Measurements from ENCODE around the gene FLT1.

Gene FLT1

DNA sequence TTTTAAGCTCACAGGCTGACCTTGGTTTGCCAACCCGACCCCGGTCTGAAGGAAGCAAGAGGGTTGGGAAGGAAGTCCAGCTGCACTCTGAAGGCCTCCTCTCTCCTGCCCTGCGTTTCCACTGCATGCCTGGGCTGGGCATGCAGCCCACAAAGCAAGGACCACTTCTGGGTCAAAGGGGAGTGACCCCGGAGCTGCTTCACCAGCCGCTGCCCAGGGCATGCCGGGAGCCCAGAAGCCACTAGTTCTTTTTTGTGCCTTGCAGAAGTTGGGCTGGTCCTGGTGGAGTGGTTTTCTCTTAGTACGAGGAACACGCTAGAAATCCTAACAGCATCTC, 166.7 kb downstream of the FLT1 start:
- no peak for TF ChIP-seq FOXP2 (optimal IDR thresholded peaks at IDR 0.05; ENCODE audit: borderline replicate concordance, extremely low read depth, extremely low read length, insufficient read depth)
- TF ChIP-seq SIN3A (IDR thresholded peaks at IDR 0.05; ENCODE audit: borderline replicate concordance, insufficient read depth, low read length) = no peak
- TF ChIP-seq POLR2AphosphoS5 (IDR thresholded peaks at IDR 0.05; ENCODE audit: low read depth, low read length) = no peak
- TF ChIP-seq TAF1 (IDR thresholded peaks at IDR 0.05; ENCODE audit: borderline replicate concordance, insufficient read depth, low read length) = no peak
- TF ChIP-seq, protein P1, sequence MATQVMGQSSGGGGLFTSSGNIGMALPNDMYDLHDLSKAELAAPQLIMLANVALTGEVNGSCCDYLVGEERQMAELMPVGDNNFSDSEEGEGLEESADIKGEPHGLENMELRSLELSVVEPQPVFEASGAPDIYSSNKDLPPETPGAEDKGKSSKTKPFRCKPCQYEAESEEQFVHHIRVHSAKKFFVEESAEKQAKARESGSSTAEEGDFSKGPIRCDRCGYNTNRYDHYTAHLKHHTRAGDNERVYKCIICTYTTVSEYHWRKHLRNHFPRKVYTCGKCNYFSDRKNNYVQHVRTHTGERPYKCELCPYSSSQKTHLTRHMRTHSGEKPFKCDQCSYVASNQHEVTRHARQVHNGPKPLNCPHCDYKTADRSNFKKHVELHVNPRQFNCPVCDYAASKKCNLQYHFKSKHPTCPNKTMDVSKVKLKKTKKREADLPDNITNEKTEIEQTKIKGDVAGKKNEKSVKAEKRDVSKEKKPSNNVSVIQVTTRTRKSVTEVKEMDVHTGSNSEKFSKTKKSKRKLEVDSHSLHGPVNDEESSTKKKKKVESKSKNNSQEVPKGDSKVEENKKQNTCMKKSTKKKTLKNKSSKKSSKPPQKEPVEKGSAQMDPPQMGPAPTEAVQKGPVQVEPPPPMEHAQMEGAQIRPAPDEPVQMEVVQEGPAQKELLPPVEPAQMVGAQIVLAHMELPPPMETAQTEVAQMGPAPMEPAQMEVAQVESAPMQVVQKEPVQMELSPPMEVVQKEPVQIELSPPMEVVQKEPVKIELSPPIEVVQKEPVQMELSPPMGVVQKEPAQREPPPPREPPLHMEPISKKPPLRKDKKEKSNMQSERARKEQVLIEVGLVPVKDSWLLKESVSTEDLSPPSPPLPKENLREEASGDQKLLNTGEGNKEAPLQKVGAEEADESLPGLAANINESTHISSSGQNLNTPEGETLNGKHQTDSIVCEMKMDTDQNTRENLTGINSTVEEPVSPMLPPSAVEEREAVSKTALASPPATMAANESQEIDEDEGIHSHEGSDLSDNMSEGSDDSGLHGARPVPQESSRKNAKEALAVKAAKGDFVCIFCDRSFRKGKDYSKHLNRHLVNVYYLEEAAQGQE (IDR thresholded peaks at IDR 0.05; ENCODE audit: insufficient read depth in 1 of 2, low read depth in 2 of 2, low read length in 2 of 2) = no peak

DNA sequence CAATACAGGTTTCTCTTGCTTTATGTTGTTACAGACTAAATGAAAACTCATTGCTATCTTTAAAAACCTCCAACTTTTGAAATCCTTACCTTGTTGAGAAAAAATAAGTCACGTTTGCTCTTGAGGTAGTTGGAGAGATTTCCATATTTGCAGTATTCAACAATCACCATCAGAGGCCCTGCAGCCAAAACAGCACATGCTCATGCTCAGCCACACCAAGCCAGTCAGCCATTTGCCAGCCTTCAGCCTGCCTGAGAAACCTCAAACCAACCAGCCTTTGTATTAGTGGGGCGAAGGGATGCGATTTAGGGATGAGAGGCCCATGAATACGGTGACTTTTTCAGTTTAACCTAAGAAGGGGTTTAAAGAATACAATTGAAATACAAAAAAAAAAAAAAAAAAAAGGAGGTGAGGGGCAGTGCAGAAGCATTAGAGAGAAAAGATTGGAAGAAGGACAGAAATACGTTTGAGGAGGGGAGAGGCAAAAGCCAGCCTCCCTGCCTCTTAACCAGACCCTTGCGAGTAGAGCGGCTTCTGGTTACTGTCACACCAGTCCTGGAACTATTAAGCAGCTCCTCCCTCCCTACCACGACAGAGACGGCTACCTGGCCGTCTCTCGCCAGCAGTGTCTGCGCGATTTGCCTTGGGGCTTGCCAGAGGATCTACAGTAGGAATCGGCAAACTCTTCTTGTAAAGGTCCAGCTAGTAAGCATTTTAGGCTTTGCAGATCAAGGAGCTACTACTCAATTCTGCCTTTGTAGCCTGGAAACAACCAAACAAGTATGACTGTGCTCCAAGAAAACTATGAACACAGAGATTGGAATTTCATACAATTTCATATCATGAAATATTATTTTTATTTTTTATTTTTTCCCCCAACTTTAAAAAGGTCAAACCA, 167.3 kb downstream of the FLT1 start:
- TF ChIP-seq FOXP2 (optimal IDR thresholded peaks at IDR 0.05; ENCODE audit: borderline replicate concordance, extremely low read depth, extremely low read length, insufficient read depth) (no peak), SIN3A (IDR thresholded peaks at IDR 0.05; ENCODE audit: borderline replicate concordance, insufficient read depth, low read length) (no peak), POLR2AphosphoS5 (IDR thresholded peaks at IDR 0.05; ENCODE audit: low read depth, low read length) (no peak), TAF1 (IDR thresholded peaks at IDR 0.05; ENCODE audit: borderline replicate concordance, insufficient read depth, low read length) (no peak)
- TF ChIP-seq, protein P1 (IDR thresholded peaks at IDR 0.05; ENCODE audit: insufficient read depth in 1 of 2, low read depth in 2 of 2, low read length in 2 of 2) = no peak

DNA sequence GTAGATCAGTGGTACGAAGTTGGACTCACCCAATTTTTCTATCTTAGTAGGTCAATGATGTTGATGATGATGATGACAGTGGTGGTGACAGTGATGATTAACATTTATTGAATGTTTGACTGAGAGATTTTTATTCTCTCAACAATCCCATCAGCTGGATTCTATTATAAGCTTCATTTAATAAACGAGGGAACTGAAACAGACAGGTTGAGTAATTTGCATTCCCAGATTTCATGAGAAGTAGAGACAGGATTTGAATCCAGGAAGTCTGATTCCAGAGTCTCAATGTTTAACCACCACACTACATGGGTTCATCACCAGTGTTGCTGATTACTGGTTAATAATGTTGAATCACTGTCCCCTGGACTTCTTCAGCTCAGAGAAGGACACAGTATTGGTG, 168.9 kb downstream of the FLT1 start:
- no peak for TF ChIP-seq POLR2AphosphoS5 (IDR thresholded peaks at IDR 0.05; ENCODE audit: low read depth, low read length)
- no peak for TF ChIP-seq TAF1 (IDR thresholded peaks at IDR 0.05; ENCODE audit: borderline replicate concordance, insufficient read depth, low read length)
- TF ChIP-seq, protein P1 (IDR thresholded peaks at IDR 0.05; ENCODE audit: insufficient read depth in 1 of 2, low read depth in 2 of 2, low read length in 2 of 2) = no peak
- TF ChIP-seq SIN3A (IDR thresholded peaks at IDR 0.05; ENCODE audit: borderline replicate concordance, insufficient read depth, low read length) = no peak
- TF ChIP-seq FOXP2 (optimal IDR thresholded peaks at IDR 0.05; ENCODE audit: borderline replicate concordance, extremely low read depth, extremely low read length, insufficient read depth) = no peak

DNA sequence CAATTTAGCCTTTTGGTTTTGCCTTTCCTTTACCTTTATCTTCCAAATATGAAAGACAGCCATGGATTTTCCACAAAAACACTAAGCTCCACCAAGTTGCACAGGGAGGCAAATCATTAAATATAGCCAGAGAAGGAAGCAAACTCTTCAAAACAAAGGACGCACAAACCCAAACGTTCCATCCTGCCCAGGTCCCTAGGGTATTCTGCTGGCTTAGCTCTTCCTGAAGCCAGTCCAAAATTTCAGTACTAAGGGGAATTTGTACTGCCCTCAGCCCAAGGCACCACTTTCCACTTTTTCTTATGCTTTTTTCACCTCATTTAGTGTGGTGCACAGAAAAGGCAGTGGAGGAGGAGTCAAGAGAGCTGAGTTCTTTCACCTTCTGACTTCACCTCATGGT, 169.9 kb downstream of the FLT1 start:
- no peak for TF ChIP-seq TAF1 (IDR thresholded peaks at IDR 0.05; ENCODE audit: borderline replicate concordance, insufficient read depth, low read length)
- TF ChIP-seq POLR2AphosphoS5 (IDR thresholded peaks at IDR 0.05; ENCODE audit: low read depth, low read length) = no peak
- TF ChIP-seq SIN3A (IDR thresholded peaks at IDR 0.05; ENCODE audit: borderline replicate concordance, insufficient read depth, low read length) = no peak
- TF ChIP-seq FOXP2 (optimal IDR thresholded peaks at IDR 0.05; ENCODE audit: borderline replicate concordance, extremely low read depth, extremely low read length, insufficient read depth) = no peak
- TF ChIP-seq, protein P1 (IDR thresholded peaks at IDR 0.05; ENCODE audit: insufficient read depth in 1 of 2, low read depth in 2 of 2, low read length in 2 of 2) = no peak
